Fibroblast of villous mesenchyme (primary cell): ENCODE data around the gene SPACA9. TPM values are rescaled to one million over a fixed set of nuclear protein-coding genes. Genes with fewer than 3 reads are reported as not detected.

Source experiments
- DNase-seq: peaks from one replicate; pipeline ENCODE4 v3.0.0-alpha.2; 2010; ENCODE audit warnings: low read depth
- H3K4me3 ChIP-seq: 2 replicates; pipeline ENCODE4 v1.5.1; 2011; ENCODE audit warnings: low read depth, mild to moderate bottlenecking, low read length
- total RNA-seq: library from RNA; depleted of rRNA; stranded (reverse); fragments of >200 nt; gene quantifications from 2 replicates; pipeline ENCODE4 v1.2.3, GENCODE V29; 2012
- TF ChIP-seq, protein P1 (sequence below): IDR thresholded peaks from 2 replicates; pipeline ENCODE4 v1.5.1; 2012; ENCODE audit warnings: low read depth, mild to moderate bottlenecking, low read length; ENCODE audit not compliant: insufficient read depth

The SPACA9 gene
- 2.2 and 2.6 TPM in 2 replicates for total RNA-seq

DNA sequence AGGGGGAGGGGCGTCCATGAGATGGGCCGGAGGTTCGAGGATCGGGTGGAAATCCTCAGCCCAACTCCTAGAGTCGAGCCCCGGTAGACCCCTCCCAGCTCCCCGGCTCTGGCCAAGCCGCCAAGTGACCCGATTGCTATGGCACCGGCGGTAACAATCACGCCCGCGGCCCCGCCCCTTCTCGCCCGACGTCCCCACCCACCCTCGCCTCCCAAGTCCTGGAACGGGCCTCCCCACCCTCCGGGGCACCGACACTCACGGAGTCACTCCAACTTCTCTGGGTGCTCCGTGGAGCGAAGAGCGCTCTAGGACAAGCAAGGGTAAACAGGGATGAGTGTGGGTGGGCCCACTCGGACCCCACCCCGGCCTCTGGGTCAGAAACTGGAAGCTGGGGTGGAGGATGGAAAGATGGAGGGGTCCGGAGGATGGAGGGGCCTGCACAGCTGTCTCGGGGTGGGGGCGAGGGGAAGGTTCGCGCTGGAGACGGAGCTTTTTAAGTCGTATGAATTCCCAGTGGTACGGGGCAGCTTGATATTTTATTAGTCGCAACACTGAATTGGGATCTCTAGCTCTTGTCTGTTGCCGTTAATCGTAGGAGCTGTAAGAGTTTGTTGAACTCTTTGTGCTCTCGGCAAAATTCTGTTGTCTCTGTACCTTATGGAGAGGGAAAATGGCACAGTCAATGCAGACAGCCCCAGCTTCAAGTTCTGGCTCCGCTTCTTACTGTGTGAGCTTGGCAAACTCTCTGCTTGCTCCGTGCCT lies at the start of gene SPACA9:
TSS of gene SPACA9 (plus strand) at position 204 of the 762 bp plus-strand sequence. CDS start 5,050 bp downstream, outside the sequence.
- DNase-seq: peak; percentile 52
- TF ChIP-seq, protein P1, sequence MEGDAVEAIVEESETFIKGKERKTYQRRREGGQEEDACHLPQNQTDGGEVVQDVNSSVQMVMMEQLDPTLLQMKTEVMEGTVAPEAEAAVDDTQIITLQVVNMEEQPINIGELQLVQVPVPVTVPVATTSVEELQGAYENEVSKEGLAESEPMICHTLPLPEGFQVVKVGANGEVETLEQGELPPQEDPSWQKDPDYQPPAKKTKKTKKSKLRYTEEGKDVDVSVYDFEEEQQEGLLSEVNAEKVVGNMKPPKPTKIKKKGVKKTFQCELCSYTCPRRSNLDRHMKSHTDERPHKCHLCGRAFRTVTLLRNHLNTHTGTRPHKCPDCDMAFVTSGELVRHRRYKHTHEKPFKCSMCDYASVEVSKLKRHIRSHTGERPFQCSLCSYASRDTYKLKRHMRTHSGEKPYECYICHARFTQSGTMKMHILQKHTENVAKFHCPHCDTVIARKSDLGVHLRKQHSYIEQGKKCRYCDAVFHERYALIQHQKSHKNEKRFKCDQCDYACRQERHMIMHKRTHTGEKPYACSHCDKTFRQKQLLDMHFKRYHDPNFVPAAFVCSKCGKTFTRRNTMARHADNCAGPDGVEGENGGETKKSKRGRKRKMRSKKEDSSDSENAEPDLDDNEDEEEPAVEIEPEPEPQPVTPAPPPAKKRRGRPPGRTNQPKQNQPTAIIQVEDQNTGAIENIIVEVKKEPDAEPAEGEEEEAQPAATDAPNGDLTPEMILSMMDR: no peak
- peak within 1 kb of the TSS; percentile 99 for H3K4me3 ChIP-seq

DNA sequence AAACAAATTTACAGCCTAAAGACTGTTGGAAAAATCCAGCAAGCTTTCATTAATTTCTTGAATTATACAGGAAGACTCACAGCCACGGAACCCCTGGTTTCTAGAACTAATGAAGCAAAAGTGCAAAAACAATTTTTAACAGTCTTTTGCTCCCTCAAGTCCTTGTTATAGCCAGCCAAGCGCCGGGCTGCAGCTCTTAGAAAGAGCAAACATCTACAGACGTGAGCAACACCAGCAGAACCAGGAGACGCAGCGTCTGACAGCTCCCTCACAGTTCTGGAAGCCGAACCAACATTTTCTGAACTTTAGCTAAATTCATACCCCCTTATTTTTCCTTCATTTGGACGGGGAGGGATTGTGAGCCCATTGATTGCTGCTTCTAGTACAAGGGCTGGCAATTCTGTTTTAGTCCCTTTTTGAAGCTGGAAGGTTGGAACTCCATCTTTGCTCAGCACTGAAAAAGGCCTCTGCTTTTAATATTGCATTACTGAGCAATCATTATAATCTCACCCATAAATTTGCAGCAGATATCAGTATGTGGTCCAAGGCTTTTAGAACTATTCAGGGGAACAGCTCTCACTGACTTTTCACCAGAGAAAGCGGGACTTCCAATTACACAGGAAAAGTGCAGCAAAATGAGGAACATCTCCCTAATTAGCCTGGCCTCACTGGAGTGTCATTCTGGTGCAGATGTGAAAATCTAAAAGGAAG lies 46.4 kb upstream of the SPACA9 start:
- no peak overlapping the region for H3K4me3 ChIP-seq
- DNase-seq: no peak
- TF ChIP-seq, protein P1: no peak

DNA sequence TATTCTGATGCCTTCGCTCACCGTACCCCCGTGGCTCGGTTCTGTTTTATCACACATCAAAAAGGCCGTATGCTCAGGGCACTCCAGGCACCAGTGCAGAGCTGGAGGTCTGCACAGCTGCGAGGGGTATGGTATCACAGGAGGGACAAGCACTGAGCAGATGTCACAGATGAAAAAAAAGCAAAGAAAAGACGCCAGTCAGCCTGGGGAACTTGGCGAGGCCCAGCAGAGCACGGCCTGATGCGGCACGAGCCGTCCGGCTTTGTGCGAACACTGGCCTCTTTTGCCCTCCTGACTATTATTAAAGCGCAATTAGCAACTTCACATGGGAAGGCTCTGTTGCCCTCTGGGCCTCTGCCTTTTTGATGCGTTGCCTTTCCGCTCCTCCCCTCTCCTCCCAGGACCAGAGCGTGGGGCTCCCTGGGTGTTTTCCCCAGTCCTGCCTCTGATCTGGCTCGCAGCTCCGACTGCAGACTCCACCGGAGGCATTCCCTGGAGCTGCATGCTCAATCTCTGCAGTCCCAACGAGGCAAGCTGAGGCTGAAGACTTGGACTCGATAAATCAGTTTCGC lies 45.1 kb upstream of the SPACA9 start:
- H3K4me3 ChIP-seq: no peak overlapping the region
- TF ChIP-seq, protein P1: no peak
- DNase-seq: no peak

DNA sequence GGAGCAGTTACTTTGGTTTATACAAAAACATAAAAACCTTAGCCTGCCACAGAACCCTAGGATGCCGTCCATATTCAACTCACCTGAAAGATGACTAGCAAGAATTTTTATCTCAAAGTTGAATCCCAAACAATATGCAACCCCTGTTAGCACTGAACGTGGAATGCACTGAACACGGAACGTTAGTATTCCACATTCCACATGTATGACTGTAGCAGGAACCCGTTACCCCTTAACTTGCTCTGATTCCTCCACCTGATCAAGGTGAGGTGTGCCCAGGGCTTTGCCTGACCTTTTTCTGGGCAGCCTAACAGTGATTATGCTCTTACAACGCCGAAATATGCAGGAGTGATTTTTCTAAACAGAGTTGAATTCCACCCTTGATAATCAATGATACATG lies 44.4 kb upstream of the SPACA9 start:
- TF ChIP-seq, protein P1: no peak
- no peak overlapping the region for H3K4me3 ChIP-seq
- no peak for DNase-seq

DNA sequence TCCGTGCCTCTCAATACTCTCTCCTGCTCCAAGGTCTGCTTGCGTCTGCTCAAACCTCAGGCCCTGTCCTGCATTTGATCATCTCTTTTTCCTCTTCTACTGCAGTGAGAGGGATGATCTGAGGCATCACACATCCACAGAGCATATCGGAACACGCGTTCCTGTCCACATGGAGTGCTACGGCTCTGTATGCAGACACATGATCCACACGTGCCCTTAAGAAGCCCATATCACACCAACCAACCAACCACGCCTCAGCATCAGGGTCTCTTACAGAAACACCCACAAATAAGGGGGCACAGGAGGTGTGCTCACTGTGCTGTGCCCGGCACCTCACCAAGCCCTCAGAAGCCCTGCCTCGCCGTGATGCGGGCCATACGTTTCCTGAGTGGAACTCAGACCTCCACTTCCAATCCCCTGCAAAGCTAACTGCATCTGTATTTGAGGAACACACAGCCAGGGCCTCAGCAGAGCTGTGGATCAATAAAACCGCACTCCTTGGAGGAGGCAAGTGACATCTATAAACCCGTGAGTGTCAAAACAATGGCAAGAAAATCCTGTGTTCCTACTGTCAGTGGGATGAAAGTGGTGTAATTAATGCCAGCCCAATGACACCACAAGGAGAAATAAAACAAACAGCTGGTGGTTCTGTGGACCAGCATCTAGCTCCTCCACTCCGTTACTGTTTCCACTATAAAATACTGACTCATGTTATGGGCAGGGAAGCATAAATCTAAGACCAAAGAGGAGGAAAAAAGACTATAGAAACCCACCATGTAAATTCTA lies 41.0 kb upstream of the SPACA9 start:
- TF ChIP-seq, protein P1: no peak
- no peak overlapping the region for H3K4me3 ChIP-seq
- DNase-seq: no peak

DNA sequence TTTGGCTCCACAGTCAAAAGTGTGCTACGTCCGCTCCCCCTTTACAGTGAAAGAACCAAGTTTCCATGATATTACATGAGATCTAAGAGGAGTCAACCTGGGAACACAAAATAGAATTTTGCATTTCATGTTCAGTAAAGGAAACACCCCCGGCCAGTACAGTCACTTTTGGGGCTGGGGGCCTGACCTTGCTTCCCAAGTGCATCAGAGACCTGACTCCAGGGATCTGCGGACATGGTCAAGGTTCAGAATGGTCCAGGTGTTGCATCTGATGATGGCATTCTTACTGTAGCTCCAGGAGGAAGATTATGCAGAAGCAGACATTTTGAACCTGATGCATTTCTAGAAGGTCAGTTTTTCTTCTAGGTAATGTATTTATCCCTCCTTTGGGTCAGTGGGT lies 40.4 kb upstream of the SPACA9 start:
- H3K4me3 ChIP-seq: no peak overlapping the region
- DNase-seq: no peak
- TF ChIP-seq, protein P1: no peak
